GM19438 (cell line): ENCODE results near the gene MYO3B.
"Not testable (repeated sequence)": the region's sequence is repeated elsewhere in the genome, so short reads cannot be mapped to it uniquely, and the experiment has no call there.

Experiments used
- ATAC-seq: cut with Tn5 transposase; IDR thresholded peaks from one replicate; pipeline ENCODE4 v1.9.1; 2021; ENCODE audit warnings: low read depth; ENCODE audit not compliant: unreplicated experiment

The MYO3B gene

GRCh38 chr2:170332676-170333402, 154.9 kb downstream of the MYO3B start:
- no peak for ATAC-seq

- no peak for ATAC-seq
These were observed 157.4 kb downstream of the MYO3B start for GRCh38 chr2:170335351-170335750.

GRCh38 chr2:170336408-170336807, 158.5 kb downstream of the MYO3B start:
- ATAC-seq = no peak

GRCh38 chr2:170336916-170337315, 159.0 kb downstream of the MYO3B start:
- no peak for ATAC-seq

- no peak for ATAC-seq
These were observed 161.4 kb downstream of the MYO3B start for GRCh38 chr2:170339322-170339721.

- no peak for ATAC-seq
These were observed 162.1 kb downstream of the MYO3B start for GRCh38 chr2:170339750-170340692.

GRCh38 chr2:170340693-170341068, 162.7 kb downstream of the MYO3B start:
- no peak for ATAC-seq

GRCh38 chr2:170341684-170342623, 164.0 kb downstream of the MYO3B start:
- no peak for ATAC-seq

GRCh38 chr2:170344663-170345346, 166.9 kb downstream of the MYO3B start:
- no peak for ATAC-seq

GRCh38 chr2:170345607-170346006, 167.7 kb downstream of the MYO3B start:
- ATAC-seq = no peak

- not testable (repeated sequence) for ATAC-seq
These were observed 171.3 kb downstream of the MYO3B start for GRCh38 chr2:170349269-170349668.

- ATAC-seq = no peak
These were observed 173.2 kb downstream of the MYO3B start for GRCh38 chr2:170350929-170351826.

- ATAC-seq = no peak
These were observed 175.8 kb downstream of the MYO3B start for GRCh38 chr2:170353723-170354122.

- no peak for ATAC-seq
These were observed 176.4 kb downstream of the MYO3B start for GRCh38 chr2:170354388-170354787.

- no peak for ATAC-seq
These were observed 177.2 kb downstream of the MYO3B start for GRCh38 chr2:170354855-170355780.

- no peak for ATAC-seq
These were observed 181.5 kb downstream of the MYO3B start for GRCh38 chr2:170359466-170359865.

- ATAC-seq = no peak
These were observed 182.7 kb downstream of the MYO3B start for GRCh38 chr2:170360546-170361089.
